Brain microvascular endothelial cell (primary cell): ENCODE results near the gene TSPAN6.

ENCODE experiments used
- DNase-seq: peaks from one replicate; pipeline ENCODE4 v3.0.0-alpha.2; 2020
- H3K27ac ChIP-seq: fragments of 250-450 bp; sonication (Bioruptor Pico); 2 replicates; pipeline ENCODE4 v1.5.1; 2020; ENCODE audit warnings: mild to moderate bottlenecking, moderate library complexity
- H3K27me3 ChIP-seq: fragments of 250-450 bp; sonication (Bioruptor Pico); replicated peaks from 2 replicates; pipeline ENCODE4 v1.5.1; 2020; ENCODE audit warnings: mild to moderate bottlenecking
- H3K36me3 ChIP-seq: fragments of 250-450 bp; sonication (Bioruptor Pico); replicated peaks from 2 replicates; pipeline ENCODE4 v1.5.1; 2020; ENCODE audit warnings: mild to moderate bottlenecking
- H3K4me3 ChIP-seq: 2 replicates; pipeline ENCODE4 v1.5.1; 2011; ENCODE audit warnings: low read depth, mild to moderate bottlenecking, control low read depth, low read length, moderate library complexity
- CTCF ChIP-seq: IDR thresholded peaks from 2 replicates; pipeline ENCODE4 v1.5.1; 2011; ENCODE audit warnings: low read depth, mild to moderate bottlenecking, moderate library complexity, low read length, control low read depth, inconsistent platforms; ENCODE audit errors: missing control alignments
- in situ Hi-C: cut with HindIII; loops from 2 replicates; pipeline ENCODE4 v1.10.0; 2017; ENCODE audit warnings: low sequenced_read_pairs, low pct_ligation_motif_present

Gene TSPAN6

GRCh38 chrX:100662796-100663195 lies 26.2 kb upstream of the TSPAN6 start:
- TF ChIP-seq CTCF: no peak
- peaks cover 24% of the 10 kb centered on the region for H3K36me3 ChIP-seq
- no peak overlapping the region for H3K27ac ChIP-seq
- DNase-seq: no peak
- H3K27me3 ChIP-seq: no peaks in the 10 kb centered on the region
- in situ Hi-C loops: no loop called here
- no peak overlapping the region for H3K4me3 ChIP-seq

- Histone ChIP-seq H3K27me3 (no peaks in the 10 kb centered on the region), H3K27ac (no peak overlapping the region), H3K4me3 (no peak overlapping the region), H3K36me3 (peaks cover 22% of the 10 kb centered on the region)
- DNase-seq: no peak
- in situ Hi-C loops: no loop called here
- no peak for TF ChIP-seq CTCF
Observed at GRCh38 chrX:100662170-100662569, 25.6 kb upstream of the TSPAN6 start.

- no peak for TF ChIP-seq CTCF
- Histone ChIP-seq H3K36me3 (peaks cover 12% of the 10 kb centered on the region), H3K4me3 (no peak overlapping the region), H3K27ac (peak overlapping the region; percentile 20), H3K27me3 (no peaks in the 10 kb centered on the region)
- DNase-seq: no peak
- in situ Hi-C loops: no loop called here
Observed at GRCh38 chrX:100659431-100660137, 23.0 kb upstream of the TSPAN6 start.

GRCh38 chrX:100658941-100659381 lies 22.4 kb upstream of the TSPAN6 start:
- DNase-seq: no peak
- peak overlapping the region; percentile 20 for H3K27ac ChIP-seq
- in situ Hi-C loops: no loop called here
- no peaks in the 10 kb centered on the region for H3K27me3 ChIP-seq
- H3K4me3 ChIP-seq: no peak overlapping the region
- H3K36me3 ChIP-seq: peaks cover 11% of the 10 kb centered on the region
- no peak for TF ChIP-seq CTCF

GRCh38 chrX:100654261-100654660 lies 17.7 kb upstream of the TSPAN6 start:
- Histone ChIP-seq H3K36me3 (peaks cover 13% of the 10 kb centered on the region), H3K27me3 (no peaks in the 10 kb centered on the region), H3K27ac (no peak overlapping the region), H3K4me3 (no peak overlapping the region)
- in situ Hi-C loops: no loop called here
- no peak for DNase-seq
- peak; percentile 37 for TF ChIP-seq CTCF

- TF ChIP-seq CTCF: no peak
- DNase-seq: no peak
- Histone ChIP-seq H3K4me3 (no peak overlapping the region), H3K27ac (no peak overlapping the region), H3K36me3 (peaks cover 13% of the 10 kb centered on the region), H3K27me3 (no peaks in the 10 kb centered on the region)
- in situ Hi-C loops: no loop called here
Observed at GRCh38 chrX:100652266-100652665, 15.7 kb upstream of the TSPAN6 start.
